HFF-Myc (cell line): ENCODE results near the gene SAP30BP.
"Not testable (repeated sequence)": the region's sequence is repeated elsewhere in the genome, so short reads cannot be mapped to it uniquely, and the experiment has no call there.

Experiments
- DNase-seq: peaks from one replicate; pipeline ENCODE4 v3.0.0-alpha.2; 2011; ENCODE audit warnings: low read depth; ENCODE audit errors: extremely low read depth
- H3K4me3 ChIP-seq: replicated peaks from 2 replicates; pipeline ENCODE4 v1.5.1; 2011; ENCODE audit warnings: low read depth, mild to moderate bottlenecking, control low read depth, low read length
- CTCF ChIP-seq: IDR thresholded peaks from 2 replicates; pipeline ENCODE4 v1.5.1; 2012; ENCODE audit warnings: mild to moderate bottlenecking, low read depth, low read length, control low read depth; ENCODE audit errors: missing control alignments

SAP30BP gene

GRCh38 chr17:75637551-75637950, 29.6 kb upstream of the SAP30BP start:
- DNase-seq = no peak
- no peak overlapping the region for H3K4me3 ChIP-seq
- TF ChIP-seq CTCF = no peak

GRCh38 chr17:75638039-75638438, 29.1 kb upstream of the SAP30BP start:
- DNase-seq, H3K4me3 ChIP-seq: not testable (repeated sequence)

GRCh38 chr17:75638893-75639292, 28.2 kb upstream of the SAP30BP start:
- H3K4me3 ChIP-seq = no peak overlapping the region
- DNase-seq = no peak
- TF ChIP-seq CTCF = no peak

GRCh38 chr17:75639327-75639726, 27.8 kb upstream of the SAP30BP start:
- H3K4me3 ChIP-seq = no peak overlapping the region
- TF ChIP-seq CTCF = no peak
- no peak for DNase-seq

- H3K4me3 ChIP-seq = no peak overlapping the region
- TF ChIP-seq CTCF = no peak
- no peak for DNase-seq
These were observed 27.2 kb upstream of the SAP30BP start for GRCh38 chr17:75639771-75640555.

- TF ChIP-seq CTCF = no peak
- no peak for DNase-seq
- H3K4me3 ChIP-seq = no peak overlapping the region
These were observed 26.5 kb upstream of the SAP30BP start for GRCh38 chr17:75640556-75641119.

- TF ChIP-seq CTCF = no peak
- no peak for DNase-seq
- no peak overlapping the region for H3K4me3 ChIP-seq
These were observed 25.8 kb upstream of the SAP30BP start for GRCh38 chr17:75641343-75641742.
